ENCODE results near the gene CPAMD8.

The CPAMD8 gene

GRCh38 chr19:17011485-17011884 is 15.1 kb downstream of the CPAMD8 start:
- TF ChIP-seq CTCF (IDR thresholded peaks at IDR 0.05; ENCODE audit: control extremely low read depth, extremely low read depth, low read depth, missing control alignments): no peak
- DNase-seq (ENCODE audit: extremely low spot score): no peak
- ChIA-PET CTCF (no interaction called here), POLR2A (no interaction called here)

GRCh38 chr19:17006579-17006978 is 20.0 kb downstream of the CPAMD8 start:
- no peak for DNase-seq (ENCODE audit: extremely low spot score)
- POLR2A ChIA-PET: no interaction called here
- CTCF ChIA-PET: no interaction called here
- no peak for TF ChIP-seq CTCF (IDR thresholded peaks at IDR 0.05; ENCODE audit: control extremely low read depth, extremely low read depth, low read depth, missing control alignments)

GRCh38 chr19:17005000-17005399 is 21.6 kb downstream of the CPAMD8 start:
- no peak for DNase-seq (ENCODE audit: extremely low spot score)
- POLR2A ChIA-PET: no interaction called here
- CTCF ChIA-PET: no interaction called here
- no peak for TF ChIP-seq CTCF (IDR thresholded peaks at IDR 0.05; ENCODE audit: control extremely low read depth, extremely low read depth, low read depth, missing control alignments)

- no peak for DNase-seq (ENCODE audit: extremely low spot score)
- CTCF ChIA-PET: no interaction called here
- POLR2A ChIA-PET: no interaction called here
- TF ChIP-seq CTCF (IDR thresholded peaks at IDR 0.05; ENCODE audit: control extremely low read depth, extremely low read depth, low read depth, missing control alignments): no peak
These were observed 22.2 kb downstream of the CPAMD8 start for GRCh38 chr19:17004386-17004785.

GRCh38 chr19:17002455-17002854 is 24.2 kb downstream of the CPAMD8 start:
- POLR2A ChIA-PET: no interaction called here
- no peak for DNase-seq (ENCODE audit: extremely low spot score)
- CTCF ChIA-PET: no interaction called here
- TF ChIP-seq CTCF (IDR thresholded peaks at IDR 0.05; ENCODE audit: control extremely low read depth, extremely low read depth, low read depth, missing control alignments): no peak

GRCh38 chr19:17001603-17002183 is 24.9 kb downstream of the CPAMD8 start:
- POLR2A ChIA-PET: no interaction called here
- CTCF ChIA-PET: no interaction called here
- no peak for DNase-seq (ENCODE audit: extremely low spot score)
- no peak for TF ChIP-seq CTCF (IDR thresholded peaks at IDR 0.05; ENCODE audit: control extremely low read depth, extremely low read depth, low read depth, missing control alignments)

Data from GM10248 (cell line).